ENCODE measurements around the gene ALDH2. TPM values are rescaled to one million over a fixed set of nuclear protein-coding genes. Genes with fewer than 3 reads are reported as not detected.

The ALDH2 gene
- 65.9 and 79.4 TPM in 2 replicates for total RNA-seq

DNA sequence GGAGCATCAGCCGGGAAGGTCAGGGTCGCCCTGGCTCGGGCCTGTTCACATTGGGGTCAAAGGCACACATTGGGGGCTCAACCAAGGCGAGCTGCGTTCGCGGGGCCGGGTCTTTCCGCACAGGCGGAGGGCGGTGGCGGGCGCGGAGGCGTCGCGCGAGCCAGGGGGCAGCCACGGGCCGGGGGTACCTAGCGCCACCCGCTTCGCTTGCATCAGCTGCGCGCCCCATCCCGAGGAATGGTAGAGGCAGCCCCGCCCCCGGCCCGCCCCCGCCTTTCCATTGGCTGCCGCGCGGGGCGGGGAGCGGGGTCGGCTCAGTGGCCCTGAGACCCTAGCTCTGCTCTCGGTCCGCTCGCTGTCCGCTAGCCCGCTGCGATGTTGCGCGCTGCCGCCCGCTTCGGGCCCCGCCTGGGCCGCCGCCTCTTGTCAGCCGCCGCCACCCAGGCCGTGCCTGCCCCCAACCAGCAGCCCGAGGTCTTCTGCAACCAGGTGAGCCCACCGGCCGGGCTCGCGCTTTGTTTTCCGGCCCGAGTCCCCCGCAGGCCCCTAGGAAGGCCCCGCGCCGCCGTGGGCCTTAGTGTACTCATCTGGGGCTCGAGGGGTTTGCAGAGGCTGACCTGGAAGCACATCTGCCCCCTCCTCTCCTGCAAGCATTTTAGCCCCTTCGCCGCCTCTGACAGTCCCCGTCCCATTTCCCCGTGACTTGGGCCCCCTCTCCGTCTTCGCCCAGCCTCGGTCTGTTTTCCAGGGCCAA, at the start of gene ALDH2:
ALDH2 (plus strand) TSS at position 326 of the 754 bp plus-strand sequence; CDS start at position 376, 50 bp downstream.

DNA sequence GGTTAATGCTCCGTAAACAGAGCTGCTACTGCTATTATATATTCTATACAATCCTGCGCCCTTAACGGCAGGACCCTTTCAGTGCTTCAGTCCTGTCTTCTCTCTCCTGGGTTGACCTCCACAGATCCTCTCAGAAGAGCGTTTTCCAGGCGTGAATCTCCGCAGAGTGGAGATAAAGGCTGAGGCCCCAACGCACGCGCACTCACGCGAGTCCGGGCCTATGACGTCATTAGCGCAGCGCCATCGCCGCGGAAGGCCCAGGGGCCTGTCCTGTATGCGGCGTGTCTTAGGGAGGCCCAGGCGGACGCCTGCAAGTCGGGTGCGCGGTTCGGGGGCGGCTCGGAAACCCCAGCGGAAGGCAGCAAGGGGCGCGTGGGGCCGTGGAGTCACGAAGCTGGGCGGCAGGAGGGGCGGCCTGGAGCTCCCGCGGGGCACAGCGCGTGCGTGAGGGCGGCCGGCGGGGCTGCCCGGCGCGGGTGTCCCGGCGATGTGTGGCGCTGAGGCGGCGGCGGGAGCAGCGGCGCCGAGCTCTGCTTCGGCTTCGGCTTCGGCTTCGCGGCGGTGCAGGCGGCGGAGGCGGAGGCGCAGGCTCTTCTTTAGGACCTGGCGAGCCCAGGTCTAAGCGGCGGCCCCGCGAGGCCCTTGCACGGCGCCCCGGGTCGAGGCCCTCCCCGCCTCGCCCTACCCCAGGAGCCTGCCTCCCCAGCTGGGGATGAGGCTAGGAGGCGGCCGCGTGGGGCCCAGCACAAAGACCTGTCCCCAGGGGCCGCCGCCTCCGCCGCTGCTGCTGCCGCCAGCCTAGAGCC, 75.2 kb downstream of the ALDH2 start, which contains the start of gene MAPKAPK5:
MAPKAPK5 (plus strand) TSS at position 479 of the 806 bp plus-strand sequence. CDS start 506 bp downstream, outside the sequence.

Small RNAs within 50 kb of the gene (small RNA-seq; reads per million reads assigned to genes)
- not detected for gene MIR6761

Other genes with a start within 250 kb of the ALDH2 start
- 42.7 and 44.7 TPM in 2 replicates for gene ATXN2, start 167.6 kb upstream of the ALDH2 start, total RNA-seq
- gene BRAP, start 81.0 kb upstream of the ALDH2 start, total RNA-seq = 18.9 and 23.2 TPM in 2 replicates
- gene ACAD10, start 80.9 kb upstream of the ALDH2 start, total RNA-seq = 14.2 and 17.0 TPM in 2 replicates
- 36.9 and 47.7 TPM in 2 replicates for gene MAPKAPK5, start 75.3 kb downstream of the ALDH2 start, total RNA-seq
- gene TMEM116, start 246.2 kb downstream of the ALDH2 start, total RNA-seq = 3.1 and 3.9 TPM in 2 replicates
- 40.8 and 47.7 TPM in 2 replicates for gene ERP29, start 246.5 kb downstream of the ALDH2 start, total RNA-seq

All from vein endothelial cell (primary cell).